Endothelial cell of umbilical vein (primary cell): ENCODE measurements around the gene POU2F3.

Experiments
- EZH2 ChIP-seq: IDR thresholded peaks from 2 replicates; pipeline ENCODE4 v1.6.1; 2012; ENCODE audit warnings: borderline replicate concordance, low read depth, mild to moderate bottlenecking, moderate library complexity, low read length, inconsistent platforms; ENCODE audit not compliant: severe bottlenecking
- FOS ChIP-seq: IDR thresholded peaks from 2 replicates; pipeline ENCODE4 v1.6.1; 2011; ENCODE audit warnings: mild to moderate bottlenecking, low read length, moderate library complexity, borderline replicate concordance; ENCODE audit not compliant: insufficient read depth
- MYC ChIP-seq: IDR thresholded peaks from one replicate; pipeline ENCODE4 v1.6.1; 2011; ENCODE audit warnings: mild to moderate bottlenecking, low read depth, low read length
- POLR2A ChIP-seq: IDR thresholded peaks from 2 replicates; pipeline ENCODE4 v1.6.1; 2012; ENCODE audit warnings: low read depth, mild to moderate bottlenecking, control low read depth, low read length
- TF ChIP-seq, protein P1 (sequence below), 2 donors: IDR thresholded peaks; 1 replicate in 1 of 2; 2 replicates in 1 of 2; pipeline ENCODE4 v1.5.1; 2011; ENCODE audit warnings: low read length in 2 of 2, mild to moderate bottlenecking in 2 of 2, moderate library complexity in 2 of 2, control low read depth in 1 of 2, inconsistent platforms in 1 of 2, low read depth in 1 of 2; ENCODE audit not compliant: insufficient read depth in 1 of 2; ENCODE audit errors: extremely low read depth in 1 of 2

DNA sequence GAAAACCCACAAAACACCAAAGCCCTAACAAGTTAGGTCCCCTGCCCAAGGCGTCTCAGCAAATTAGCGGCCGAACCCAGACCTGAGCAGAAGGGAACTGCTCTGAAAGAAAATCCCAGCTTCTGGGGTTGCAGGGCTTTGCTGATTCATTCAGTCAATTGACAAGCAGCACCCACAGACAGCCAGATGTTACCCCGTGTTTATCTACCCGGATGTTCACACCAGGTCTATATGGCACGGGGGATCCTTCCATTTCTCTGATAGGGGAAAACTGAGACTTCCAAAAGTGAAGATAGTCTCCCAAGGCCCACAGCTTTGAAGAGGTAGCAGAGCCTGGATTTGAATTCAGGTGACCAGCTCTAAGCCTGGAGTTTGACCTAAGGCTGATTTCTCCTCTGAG lies 43.1 kb upstream of the POU2F3 start:
- TF ChIP-seq, protein P1, sequence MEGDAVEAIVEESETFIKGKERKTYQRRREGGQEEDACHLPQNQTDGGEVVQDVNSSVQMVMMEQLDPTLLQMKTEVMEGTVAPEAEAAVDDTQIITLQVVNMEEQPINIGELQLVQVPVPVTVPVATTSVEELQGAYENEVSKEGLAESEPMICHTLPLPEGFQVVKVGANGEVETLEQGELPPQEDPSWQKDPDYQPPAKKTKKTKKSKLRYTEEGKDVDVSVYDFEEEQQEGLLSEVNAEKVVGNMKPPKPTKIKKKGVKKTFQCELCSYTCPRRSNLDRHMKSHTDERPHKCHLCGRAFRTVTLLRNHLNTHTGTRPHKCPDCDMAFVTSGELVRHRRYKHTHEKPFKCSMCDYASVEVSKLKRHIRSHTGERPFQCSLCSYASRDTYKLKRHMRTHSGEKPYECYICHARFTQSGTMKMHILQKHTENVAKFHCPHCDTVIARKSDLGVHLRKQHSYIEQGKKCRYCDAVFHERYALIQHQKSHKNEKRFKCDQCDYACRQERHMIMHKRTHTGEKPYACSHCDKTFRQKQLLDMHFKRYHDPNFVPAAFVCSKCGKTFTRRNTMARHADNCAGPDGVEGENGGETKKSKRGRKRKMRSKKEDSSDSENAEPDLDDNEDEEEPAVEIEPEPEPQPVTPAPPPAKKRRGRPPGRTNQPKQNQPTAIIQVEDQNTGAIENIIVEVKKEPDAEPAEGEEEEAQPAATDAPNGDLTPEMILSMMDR (IDR thresholded peaks at IDR 0.05; ENCODE audit: extremely low read depth in 1 of 2, insufficient read depth in 1 of 2, low read depth in 1 of 2, low read length in 2 of 2): no peak
- TF ChIP-seq FOS: no peak
- no peak for TF ChIP-seq POLR2A
- no peak for TF ChIP-seq MYC
- TF ChIP-seq EZH2: no peak
